ENCODE results near the gene MSH3. TPM values are rescaled to one million over a fixed set of nuclear protein-coding genes. Genes with fewer than 3 reads are reported as not detected.

MSH3 gene
- total and polyA plus RNA-seq, 2 of the 8 experiments (the other 6 are each of a cell fraction or from before 2014, with no cell fraction given) = 3.6 to 22.6 TPM

- H3K4me1 ChIP-seq (replicated peaks in 1 of 4; ENCODE audit: control insufficient read depth in 3 of 4, insufficient read depth in 4 of 4, low read length in 3 of 4) = no peaks in the 10 kb centered on the region; a peak in 1 of 7 replicates
- no peaks in the 10 kb centered on the region for H3K79me2 ChIP-seq (ENCODE audit: control insufficient read depth in 1 of 2, insufficient read depth in 2 of 2, low read length in 2 of 2)
- H3K9ac ChIP-seq (replicated peaks in 1 of 4; ENCODE audit: extremely low read depth in 1 of 4, low read depth in 3 of 4, low read length in 3 of 4) = no peak overlapping the region
- H3K23me2 ChIP-seq (ENCODE audit: low read depth, low read length) = no peaks in the 10 kb centered on the region
- H2BK120ac ChIP-seq (replicated peaks; ENCODE audit: low read depth, low read length) = no peak overlapping the region
- CTCF ChIA-PET (ENCODE audit: partially characterized antibody) = interaction anchor here (0.6 to 1.3 kb wide), 3 partner anchors 11 to 33 kb away, joined by 3 read pairs; no protein-coding TSS in a partner anchor
- H3K56ac ChIP-seq (replicated peaks; ENCODE audit: insufficient read length, low read depth, low read length) = no peak overlapping the region
- DNase-seq (ENCODE audit: low read depth in 1 of 2, low spot score in 2 of 2) = no peak
- peaks cover 0 to 2% of the 10 kb centered on the region in 2 experiments for H4K20me1 ChIP-seq (replicated peaks in 1 of 2; ENCODE audit: control insufficient read depth in 1 of 2, insufficient read depth in 2 of 2, low read length in 2 of 2)
- no peak overlapping the region for H3K4me2 ChIP-seq (ENCODE audit: insufficient read depth in 1 of 2, low read depth in 2 of 2, low read length in 2 of 2)
- no peak overlapping the region for H3K18ac ChIP-seq (ENCODE audit: extremely low read depth, low read length)
- no peak overlapping the region for H2BK5ac ChIP-seq (ENCODE audit: low read depth, low read length)
- no peaks in the 10 kb centered on the region; the same call in 1 of the 2 replicates for H3K79me1 ChIP-seq (ENCODE audit: low read depth, low read length)
- no peak overlapping the region for H2BK15ac ChIP-seq (ENCODE audit: low read length)
- H4K5ac ChIP-seq (ENCODE audit: insufficient read length, low read depth, low read length) = no peak overlapping the region
- no peak overlapping the region for H2AFZ ChIP-seq (ENCODE audit: low read length)
- H3K4ac ChIP-seq (replicated peaks; ENCODE audit: insufficient read length, low read depth, low read length) = no peak overlapping the region
- no peaks in the 10 kb centered on the region for H3K9me3 ChIP-seq (ENCODE audit: insufficient read depth in 2 of 2, low read depth in 1 of 2, low read length in 1 of 2)
- no peak overlapping the region for H3K23ac ChIP-seq (ENCODE audit: insufficient read length)
- POLR2A ChIA-PET (ENCODE audit: partially characterized antibody) = no interaction called here
- no peak overlapping the region for H3K4me3 ChIP-seq (ENCODE audit: extremely low read depth in 1 of 4, insufficient read depth in 2 of 4, low read depth in 3 of 4, low read length in 4 of 4)
- no peak overlapping the region for H3K27ac ChIP-seq (ENCODE audit: low read depth, low read length)
- H2BK20ac ChIP-seq (ENCODE audit: low read length) = no peak overlapping the region
- H4K91ac ChIP-seq (replicated peaks; ENCODE audit: insufficient read length, low read length) = no peak overlapping the region
- no peak overlapping the region for H2BK12ac ChIP-seq (ENCODE audit: low read depth, low read length)
- H3K36me3 ChIP-seq (ENCODE audit: control insufficient read depth in 2 of 4, insufficient read depth in 4 of 4, low read length in 3 of 4) = peaks cover 0 to 3% (median 1%) of the 10 kb centered on the region in 4 experiments; a peak in 3 of 8 replicates
- no peaks in the 10 kb centered on the region for H3K27me3 ChIP-seq (replicated peaks in 1 of 4; ENCODE audit: control insufficient read depth in 3 of 4, extremely low read depth in 1 of 4, insufficient read depth in 3 of 4, low read length in 3 of 4)
- WGBS, 2 experiments (ENCODE audit: extremely low coverage in 1 of 2, insufficient coverage in 1 of 2, insufficient read length in 1 of 2, insufficient replicate concordance in 2 of 2, low coverage in 1 of 2, low lambda C conversion rate in 2 of 2, missing lambda C conversion rate in 1 of 2) = 88% methylated on average over 1 of the region's 1 CpG; no CpG with 5 or more reads in 1 of the 2 experiments
- TF ChIP-seq RNF2 (IDR thresholded peaks at IDR 0.05; ENCODE audit: borderline replicate concordance, low read depth, low read length, missing control alignments, poor library complexity, severe bottlenecking) (no peak), SRF (IDR thresholded peaks at IDR 0.05; ENCODE audit: low read depth, low read length) (no peak), POLR2A (IDR thresholded peaks at IDR 0.05; ENCODE audit: control extremely low read depth in 1 of 2, low read depth in 2 of 2, low read length in 2 of 2) (no peak), CHD1 (IDR thresholded peaks at IDR 0.05; ENCODE audit: low read depth, low read length) (no peak), CTBP2 (IDR thresholded peaks at IDR 0.05; ENCODE audit: borderline replicate concordance, insufficient read depth, insufficient read length, low read length) (no peak)
- no peak overlapping the region for H3K14ac ChIP-seq (ENCODE audit: insufficient read length)
- no peak for FAIRE-seq
- H4K8ac ChIP-seq (ENCODE audit: extremely low read depth, insufficient read depth, low read length) = no peak overlapping the region
- H2AK5ac ChIP-seq (ENCODE audit: low read depth, low read length) = no peak overlapping the region
Measured at GRCh38 chr5:80740999-80741398, 86.5 kb downstream of the MSH3 start.

Measured in H1 (cell line).